Coronary artery (tissue), 2 donors: ENCODE measurements around the gene BLM.
"Not testable (repeated sequence)": the region's sequence is repeated elsewhere in the genome, so short reads cannot be mapped to it uniquely, and the experiment has no call there.

Experiments
- DNase-seq: peaks from one replicate; pipeline ENCODE4 v3.0.0-alpha.2; 2017; ENCODE audit warnings: low spot score
- H3K27ac ChIP-seq, 2 donors: fragments of 200-600 bp; sonication (generic); one replicate each; pipeline ENCODE4 v1.5.1; 2016 to 2019
- H3K4me3 ChIP-seq: fragments of 200-600 bp; sonication (generic); 2 replicates; pipeline ENCODE4 v1.5.1; 2016; ENCODE audit warnings: mild to moderate bottlenecking, moderate library complexity
- TF ChIP-seq, protein P1 (sequence below): fragments of 200-600 bp; sonication (generic); IDR thresholded peaks from one replicate; pipeline ENCODE4 v1.5.1; 2019; ENCODE audit warnings: antibody characterized with exemption

The BLM gene

DNA sequence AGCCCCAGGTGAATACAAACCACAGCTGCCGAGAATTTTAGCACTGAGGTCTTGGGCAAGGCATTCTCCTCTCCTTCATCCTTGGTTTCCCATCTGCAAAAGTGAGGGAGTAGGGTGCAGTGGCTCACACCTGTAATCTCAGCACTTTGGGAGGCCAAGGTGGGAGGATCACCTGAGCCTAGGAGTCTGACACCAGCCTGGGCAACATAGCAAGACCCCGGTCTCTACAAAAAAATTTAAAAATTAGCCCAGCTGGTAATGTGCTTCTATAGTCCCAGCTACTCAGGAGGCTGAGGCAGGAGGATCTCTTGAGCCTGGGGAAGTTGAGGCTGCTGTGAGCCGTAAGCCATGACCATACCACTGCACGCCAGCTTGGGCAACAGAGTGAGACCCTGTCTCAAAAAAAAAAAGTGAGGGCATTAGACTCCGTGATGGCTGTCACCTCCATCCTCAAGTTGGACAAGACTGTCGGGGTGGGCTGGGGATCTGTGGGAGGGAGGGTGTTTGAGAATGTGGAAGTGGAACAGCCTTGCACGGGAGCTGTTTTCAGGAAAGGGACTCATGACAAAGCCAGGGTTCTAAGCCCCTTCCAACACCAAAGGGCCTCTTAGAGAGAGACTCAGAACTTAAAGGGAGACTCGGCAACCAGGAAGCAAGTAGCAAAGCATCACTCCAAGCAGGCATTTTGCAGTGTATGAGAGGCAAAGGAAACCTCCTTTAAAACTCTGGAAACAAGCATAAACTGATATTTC is 105.2 kb downstream of the BLM start:
- Histone ChIP-seq H3K4me3 (no peak overlapping the region), H3K27ac (no peak overlapping the region)
- no peak for DNase-seq
- TF ChIP-seq, protein P1, sequence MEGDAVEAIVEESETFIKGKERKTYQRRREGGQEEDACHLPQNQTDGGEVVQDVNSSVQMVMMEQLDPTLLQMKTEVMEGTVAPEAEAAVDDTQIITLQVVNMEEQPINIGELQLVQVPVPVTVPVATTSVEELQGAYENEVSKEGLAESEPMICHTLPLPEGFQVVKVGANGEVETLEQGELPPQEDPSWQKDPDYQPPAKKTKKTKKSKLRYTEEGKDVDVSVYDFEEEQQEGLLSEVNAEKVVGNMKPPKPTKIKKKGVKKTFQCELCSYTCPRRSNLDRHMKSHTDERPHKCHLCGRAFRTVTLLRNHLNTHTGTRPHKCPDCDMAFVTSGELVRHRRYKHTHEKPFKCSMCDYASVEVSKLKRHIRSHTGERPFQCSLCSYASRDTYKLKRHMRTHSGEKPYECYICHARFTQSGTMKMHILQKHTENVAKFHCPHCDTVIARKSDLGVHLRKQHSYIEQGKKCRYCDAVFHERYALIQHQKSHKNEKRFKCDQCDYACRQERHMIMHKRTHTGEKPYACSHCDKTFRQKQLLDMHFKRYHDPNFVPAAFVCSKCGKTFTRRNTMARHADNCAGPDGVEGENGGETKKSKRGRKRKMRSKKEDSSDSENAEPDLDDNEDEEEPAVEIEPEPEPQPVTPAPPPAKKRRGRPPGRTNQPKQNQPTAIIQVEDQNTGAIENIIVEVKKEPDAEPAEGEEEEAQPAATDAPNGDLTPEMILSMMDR: no peak

DNA sequence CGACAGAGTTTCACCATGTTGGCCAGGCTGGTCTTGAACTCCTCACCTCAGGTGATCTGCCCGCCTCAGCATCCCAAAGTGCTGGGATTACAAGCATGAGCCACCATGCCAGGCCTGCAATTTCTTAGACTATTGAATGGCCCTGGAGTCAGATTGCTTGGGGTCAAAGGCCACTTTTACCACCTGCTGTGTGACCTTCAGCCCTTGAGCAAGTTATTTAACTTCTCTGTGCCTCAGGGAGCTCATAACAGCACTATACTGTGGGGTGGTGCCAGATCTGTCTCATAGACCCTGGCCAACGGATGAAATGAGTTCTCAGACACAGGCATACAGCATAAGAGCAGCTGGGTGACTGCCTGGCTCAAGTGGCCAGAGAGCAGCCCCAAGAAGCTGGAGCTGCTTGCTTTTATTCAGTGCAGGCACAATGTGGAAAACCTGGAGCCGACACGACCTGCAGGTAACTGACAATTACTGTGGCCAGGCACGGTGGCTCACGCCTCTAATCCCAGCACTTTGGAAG is 106.4 kb downstream of the BLM start:
- TF ChIP-seq, protein P1: no peak
- Histone ChIP-seq H3K4me3 (no peak overlapping the region), H3K27ac (no peak overlapping the region)
- DNase-seq: no peak

DNA sequence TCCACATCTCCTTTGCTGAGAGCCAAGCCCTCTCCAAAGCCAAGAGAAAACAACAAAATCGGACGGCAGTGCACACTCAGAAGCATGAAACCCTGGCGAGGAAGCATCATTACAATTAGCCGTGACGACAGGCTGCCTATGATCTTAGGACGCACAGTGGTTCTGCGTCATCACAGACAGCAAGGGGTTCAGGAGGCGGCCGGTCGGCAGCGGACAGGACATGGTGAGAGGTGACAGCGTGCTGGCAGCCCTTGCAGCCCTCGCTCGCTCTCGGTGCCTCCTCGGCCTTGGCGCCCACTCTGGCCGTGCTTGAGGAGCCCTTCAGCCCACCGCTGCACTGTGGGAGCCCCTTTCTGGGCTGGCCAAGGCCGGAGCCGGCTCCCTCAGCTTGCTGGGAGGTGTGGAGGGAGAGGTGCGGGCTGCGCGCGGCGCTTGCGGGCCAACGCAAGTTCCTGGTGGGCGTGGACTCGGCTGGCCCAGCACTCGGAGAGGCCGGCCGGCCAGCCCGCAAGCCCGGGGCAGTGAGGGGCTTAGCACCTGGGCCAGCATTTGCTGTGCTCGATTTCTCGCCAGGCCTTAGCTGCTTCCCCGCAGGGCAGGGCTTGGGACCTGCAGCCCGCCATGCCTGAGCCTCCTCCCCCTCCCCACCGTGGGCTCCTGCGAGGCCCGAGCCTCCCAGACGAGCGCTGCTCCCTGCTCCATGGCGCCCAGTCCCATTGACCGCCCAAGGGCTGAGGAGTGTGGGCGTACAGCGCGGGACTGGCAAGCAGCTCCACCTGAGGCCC is 108.2 kb downstream of the BLM start:
- not testable (repeated sequence) for H3K4me3 ChIP-seq, H3K27ac ChIP-seq, DNase-seq

DNA sequence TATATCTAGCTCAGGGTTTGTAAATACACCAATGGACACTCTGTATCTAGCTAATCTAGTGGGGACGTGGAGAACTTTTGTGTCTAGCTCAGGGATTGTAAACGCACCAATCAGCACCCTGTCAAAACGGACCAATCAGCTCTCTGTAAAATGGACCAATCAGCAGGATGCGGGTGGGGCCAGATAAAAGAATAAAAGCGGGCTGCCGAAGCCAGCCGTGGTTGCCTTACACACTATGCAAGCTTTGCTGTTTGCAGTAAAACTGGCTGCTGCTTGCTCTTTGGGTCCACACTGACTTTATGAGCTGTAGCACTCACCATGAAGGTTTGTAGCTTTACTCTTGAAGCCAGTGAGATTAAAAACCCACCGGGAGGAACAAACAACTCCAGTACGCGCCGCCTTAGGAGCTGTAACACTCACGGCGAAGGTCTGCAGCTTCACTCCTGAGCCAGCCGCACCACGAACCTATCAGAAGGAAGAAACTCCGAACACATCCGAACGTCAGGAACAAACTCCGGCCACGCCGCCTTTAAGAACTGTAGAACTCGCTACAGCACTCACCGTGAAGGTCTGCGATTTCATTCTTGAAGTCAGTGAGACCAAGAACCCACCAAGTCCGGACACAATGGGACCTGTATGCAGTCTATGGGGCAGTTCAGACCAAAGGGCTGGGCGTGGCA is 109.2 kb downstream of the BLM start:
- DNase-seq, H3K4me3 ChIP-seq: not testable (repeated sequence)

DNA sequence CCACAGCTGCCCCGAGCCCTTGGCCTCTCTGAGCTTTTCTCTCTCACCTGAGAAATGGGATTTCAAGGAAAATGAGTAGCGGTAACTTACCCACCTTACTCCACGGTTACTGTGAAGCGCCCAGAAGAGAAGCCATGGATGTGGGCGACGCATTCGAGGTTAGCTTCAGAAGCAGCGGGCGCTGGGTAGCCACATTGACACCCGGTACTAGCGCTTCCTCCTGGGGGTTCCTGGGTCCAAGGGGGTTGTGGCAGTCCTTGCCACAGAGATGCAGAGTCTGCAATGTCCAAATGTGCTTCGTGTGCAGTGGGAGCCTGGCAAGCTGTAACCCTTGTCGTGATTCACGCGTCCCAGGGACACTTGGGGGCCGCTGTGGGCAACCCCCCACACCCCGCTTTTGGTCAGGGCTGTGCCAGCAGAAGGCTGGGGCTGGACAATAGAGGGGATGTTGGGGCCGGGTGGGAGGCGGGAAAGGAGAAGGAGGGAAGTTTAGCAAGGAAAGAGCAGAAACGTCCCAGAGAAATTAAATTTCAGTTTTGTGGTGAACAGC is 109.8 kb downstream of the BLM start:
- Histone ChIP-seq H3K27ac (no peak overlapping the region), H3K4me3 (no peak overlapping the region)
- TF ChIP-seq, protein P1: no peak
- no peak for DNase-seq

More for the DNA sequence above, 109.2 kb downstream of the BLM start:
- not testable (repeated sequence) for H3K27ac ChIP-seq

DNA sequence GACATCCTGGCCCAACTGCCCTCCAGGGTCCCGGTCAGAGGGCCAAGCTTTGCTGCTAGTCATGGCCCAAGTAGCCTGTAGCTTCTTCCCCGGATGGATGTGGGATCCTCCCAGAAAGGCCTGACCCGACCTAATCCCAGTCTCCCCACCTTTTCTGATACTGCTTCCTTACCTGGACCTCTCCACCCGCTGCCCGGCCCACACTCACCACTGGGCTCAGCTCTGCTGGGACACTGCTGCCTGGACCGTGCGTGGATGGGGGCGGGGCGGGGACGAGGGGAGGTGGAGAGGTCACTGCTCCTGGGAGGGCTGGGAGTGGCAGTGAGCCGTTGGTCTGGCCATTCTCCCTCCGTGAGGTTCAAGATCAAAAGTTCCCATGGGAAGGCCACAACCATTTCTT is 111.0 kb downstream of the BLM start:
- Histone ChIP-seq H3K4me3 (no peak overlapping the region), H3K27ac (no peak overlapping the region)
- DNase-seq: no peak
- TF ChIP-seq, protein P1: no peak

DNA sequence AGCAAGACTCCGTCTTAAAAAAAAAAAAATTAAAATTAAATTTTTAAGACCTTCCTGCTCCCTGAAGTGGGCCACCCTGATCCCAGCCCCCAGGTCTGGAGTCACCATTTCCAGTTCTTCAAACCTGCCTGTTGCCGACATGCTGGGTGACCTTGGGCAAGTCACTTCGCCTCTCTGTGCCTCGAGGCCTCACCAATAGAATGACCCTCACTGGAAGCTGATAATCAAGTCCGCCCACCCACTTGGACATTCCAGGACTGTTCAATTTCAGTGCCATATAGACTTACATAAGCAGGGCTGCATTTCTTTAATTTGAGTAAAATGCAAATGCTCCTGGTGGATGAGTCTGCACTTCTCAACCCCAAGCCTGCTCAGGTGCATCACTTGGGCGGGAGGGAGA is 112.0 kb downstream of the BLM start:
- TF ChIP-seq, protein P1: no peak
- H3K4me3 ChIP-seq: no peak overlapping the region
- no peak for DNase-seq
- H3K27ac ChIP-seq: peak overlapping the region in 1 of 2 donors; percentile 30
